Nucleus accumbens (tissue), 56 donors: Measurements from ENCODE around the gene CHRM2.

ENCODE experiments used
- DNase-seq, 56 donors: peaks; one replicate each; lab custom pipeline; 2025; lab: John Stamatoyannopoulos, UW

CHRM2 gene

GRCh38 chr7:136891850-136892249 is 23.4 kb downstream of the CHRM2 start:
- no peak for DNase-seq

- no peak for DNase-seq
These were observed 26.3 kb downstream of the CHRM2 start for GRCh38 chr7:136894789-136895188.

GRCh38 chr7:136897676-136898075 is 29.2 kb downstream of the CHRM2 start:
- no peak for DNase-seq

- no peak for DNase-seq
These were observed 31.6 kb downstream of the CHRM2 start for GRCh38 chr7:136900005-136900404.

- no peak for DNase-seq
These were observed 42.3 kb downstream of the CHRM2 start for GRCh38 chr7:136910771-136911170.

- DNase-seq = no peak
These were observed 42.9 kb downstream of the CHRM2 start for GRCh38 chr7:136911344-136911743.

GRCh38 chr7:136912339-136912738 is 43.9 kb downstream of the CHRM2 start:
- DNase-seq = no peak

GRCh38 chr7:136914016-136914415 is 45.6 kb downstream of the CHRM2 start:
- no peak for DNase-seq

GRCh38 chr7:136919820-136920219 is 51.4 kb downstream of the CHRM2 start:
- DNase-seq = no peak

GRCh38 chr7:136923111-136923667 is 54.7 kb downstream of the CHRM2 start:
- DNase-seq = no peak

- DNase-seq = no peak
These were observed 56.6 kb downstream of the CHRM2 start for GRCh38 chr7:136925044-136925443.

- DNase-seq = no peak
These were observed 57.1 kb downstream of the CHRM2 start for GRCh38 chr7:136925556-136925955.

- DNase-seq = no peak
These were observed 62.9 kb downstream of the CHRM2 start for GRCh38 chr7:136931169-136931867.

- no peak for DNase-seq
These were observed 69.0 kb downstream of the CHRM2 start for GRCh38 chr7:136937436-136937835.

GRCh38 chr7:136938476-136938875 is 70.0 kb downstream of the CHRM2 start:
- no peak for DNase-seq

- no peak for DNase-seq
These were observed 71.7 kb downstream of the CHRM2 start for GRCh38 chr7:136940122-136940521.

GRCh38 chr7:136940917-136941316 is 72.5 kb downstream of the CHRM2 start:
- no peak for DNase-seq

- no peak for DNase-seq
These were observed 73.4 kb downstream of the CHRM2 start for GRCh38 chr7:136941816-136942215.

- no peak for DNase-seq
These were observed 73.9 kb downstream of the CHRM2 start for GRCh38 chr7:136942401-136942800.

- no peak for DNase-seq
These were observed 74.5 kb downstream of the CHRM2 start for GRCh38 chr7:136942994-136943393.

GRCh38 chr7:136947347-136947746 is 78.9 kb downstream of the CHRM2 start:
- no peak for DNase-seq

- DNase-seq = no peak
These were observed 81.9 kb downstream of the CHRM2 start for GRCh38 chr7:136950331-136950730.

- no peak for DNase-seq
These were observed 84.9 kb downstream of the CHRM2 start for GRCh38 chr7:136953386-136953785.
